22Rv1 (cell line): ENCODE measurements around the gene MDK.

Source experiments
- H3K27ac ChIP-seq: fragments of 450-650 bp; 2 replicates; pipeline ENCODE4 v1.5.1; 2017
- ZFX ChIP-seq: fragments of 450-650 bp; IDR thresholded peaks from 2 replicates; pipeline ENCODE4 v1.6.1; 2017; ENCODE audit warnings: antibody characterized with exemption, borderline replicate concordance
- TF ChIP-seq, protein P1 (sequence below): fragments of 450-650 bp; IDR thresholded peaks from 2 replicates; pipeline ENCODE4 v1.5.1; 2017; ENCODE audit warnings: mild to moderate bottlenecking

The MDK gene

DNA sequence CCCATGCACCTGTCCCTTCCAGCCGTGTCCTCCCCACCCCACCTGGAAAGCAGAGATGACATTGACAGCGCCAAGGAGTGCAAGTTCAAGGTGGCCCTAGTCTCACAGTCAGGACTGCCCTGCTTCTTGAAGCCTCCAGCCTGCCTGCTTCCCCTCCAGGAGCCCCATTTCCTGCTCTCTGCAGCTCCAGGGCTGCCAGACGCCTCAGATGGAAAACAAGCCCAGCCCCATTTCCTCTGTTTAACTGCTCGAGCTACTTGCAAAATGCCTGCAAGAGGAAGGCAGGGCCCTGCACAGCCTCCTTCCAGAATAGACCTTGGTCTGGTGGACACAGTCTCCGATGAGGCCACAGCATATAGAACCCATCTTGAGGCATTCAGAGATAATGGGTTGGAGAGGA is 39.2 kb upstream of the MDK start:
- peak overlapping the region; percentile 100 for H3K27ac ChIP-seq
- TF ChIP-seq, protein P1, sequence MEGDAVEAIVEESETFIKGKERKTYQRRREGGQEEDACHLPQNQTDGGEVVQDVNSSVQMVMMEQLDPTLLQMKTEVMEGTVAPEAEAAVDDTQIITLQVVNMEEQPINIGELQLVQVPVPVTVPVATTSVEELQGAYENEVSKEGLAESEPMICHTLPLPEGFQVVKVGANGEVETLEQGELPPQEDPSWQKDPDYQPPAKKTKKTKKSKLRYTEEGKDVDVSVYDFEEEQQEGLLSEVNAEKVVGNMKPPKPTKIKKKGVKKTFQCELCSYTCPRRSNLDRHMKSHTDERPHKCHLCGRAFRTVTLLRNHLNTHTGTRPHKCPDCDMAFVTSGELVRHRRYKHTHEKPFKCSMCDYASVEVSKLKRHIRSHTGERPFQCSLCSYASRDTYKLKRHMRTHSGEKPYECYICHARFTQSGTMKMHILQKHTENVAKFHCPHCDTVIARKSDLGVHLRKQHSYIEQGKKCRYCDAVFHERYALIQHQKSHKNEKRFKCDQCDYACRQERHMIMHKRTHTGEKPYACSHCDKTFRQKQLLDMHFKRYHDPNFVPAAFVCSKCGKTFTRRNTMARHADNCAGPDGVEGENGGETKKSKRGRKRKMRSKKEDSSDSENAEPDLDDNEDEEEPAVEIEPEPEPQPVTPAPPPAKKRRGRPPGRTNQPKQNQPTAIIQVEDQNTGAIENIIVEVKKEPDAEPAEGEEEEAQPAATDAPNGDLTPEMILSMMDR, result no peak
- TF ChIP-seq ZFX, result no peak

DNA sequence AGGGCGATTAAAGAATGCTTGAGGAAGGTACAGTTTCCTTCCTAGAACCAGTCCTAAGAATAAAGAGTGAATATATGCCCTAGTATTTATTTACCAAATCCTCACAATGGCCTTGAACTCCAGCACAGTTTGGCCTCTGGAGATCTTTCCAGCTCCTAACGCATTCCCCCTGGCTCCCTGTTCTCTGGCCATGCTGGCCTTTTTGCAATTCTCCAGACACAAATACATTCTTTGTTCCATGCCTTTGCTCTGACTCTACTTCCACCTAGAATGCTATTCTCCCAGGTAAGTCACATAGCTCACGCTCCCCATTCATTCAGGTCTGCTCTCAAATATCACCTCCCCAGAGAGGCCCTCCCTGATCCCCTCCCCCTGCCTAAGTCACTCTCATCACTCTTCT is 37.9 kb upstream of the MDK start:
- peak overlapping the region; percentile 100 for H3K27ac ChIP-seq

DNA sequence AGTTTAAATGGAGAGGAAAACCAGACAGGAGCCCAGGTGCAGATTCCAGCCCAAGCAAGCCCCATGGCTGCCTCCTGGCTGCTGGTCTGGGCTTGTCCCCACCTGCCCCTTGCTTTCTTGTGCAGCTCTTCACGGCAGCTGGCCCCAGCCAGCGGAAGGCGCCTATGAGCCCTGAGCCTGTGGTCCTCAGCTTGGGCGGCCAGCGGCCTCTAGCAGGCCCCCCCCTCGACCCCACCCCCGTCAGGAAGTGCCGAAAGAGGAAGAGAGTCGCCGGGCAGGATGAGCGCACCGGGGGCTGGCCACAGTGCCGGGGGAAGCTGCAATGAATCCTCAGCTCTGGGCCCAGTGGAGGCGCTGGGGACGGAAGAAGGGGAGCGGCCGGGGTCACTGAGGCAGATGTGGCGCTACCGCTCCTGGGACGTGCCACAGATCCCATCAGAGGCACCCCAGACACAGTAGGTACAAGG is 36.3 kb upstream of the MDK start:
- peak overlapping the region; percentile 100 for H3K27ac ChIP-seq

More for the DNA sequence above, 37.9 kb upstream of the MDK start:
- TF ChIP-seq, protein P1, result no peak
- no peak for TF ChIP-seq ZFX

DNA sequence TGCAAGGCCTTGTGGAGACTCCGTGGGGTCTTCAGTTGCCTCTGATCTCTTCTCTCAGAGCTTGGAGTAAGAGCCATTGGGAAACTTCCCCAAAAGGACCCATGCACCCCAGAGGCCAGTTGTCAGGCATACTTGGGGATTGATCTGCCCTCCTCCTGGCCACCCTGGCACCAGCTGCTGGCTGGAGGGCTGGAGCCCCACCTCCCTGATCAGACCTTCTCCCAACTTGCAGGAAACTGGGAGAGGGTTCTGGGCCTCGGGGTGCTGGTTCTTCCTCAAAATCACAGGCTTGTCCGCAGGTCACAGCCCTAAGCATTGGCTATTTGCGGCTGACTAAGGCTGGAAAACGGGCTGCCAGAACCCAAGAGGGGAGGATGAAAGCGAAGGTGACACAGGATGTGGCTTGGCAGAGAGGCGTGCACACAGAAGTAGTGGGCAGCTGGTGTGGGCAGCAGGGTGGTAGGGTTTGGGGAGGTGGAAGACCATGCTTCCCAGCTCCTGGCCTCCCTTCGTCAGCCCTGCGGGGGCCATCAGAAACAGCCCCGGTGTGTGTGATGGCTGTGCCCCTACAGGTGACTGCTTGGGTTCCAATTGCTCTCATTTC is 35.5 kb upstream of the MDK start:
- TF ChIP-seq ZFX, result no peak
- TF ChIP-seq, protein P1, result no peak
- H3K27ac ChIP-seq, result no peak overlapping the region

More for the DNA sequence above, 36.3 kb upstream of the MDK start:
- no peak for TF ChIP-seq ZFX
- TF ChIP-seq, protein P1, result no peak

DNA sequence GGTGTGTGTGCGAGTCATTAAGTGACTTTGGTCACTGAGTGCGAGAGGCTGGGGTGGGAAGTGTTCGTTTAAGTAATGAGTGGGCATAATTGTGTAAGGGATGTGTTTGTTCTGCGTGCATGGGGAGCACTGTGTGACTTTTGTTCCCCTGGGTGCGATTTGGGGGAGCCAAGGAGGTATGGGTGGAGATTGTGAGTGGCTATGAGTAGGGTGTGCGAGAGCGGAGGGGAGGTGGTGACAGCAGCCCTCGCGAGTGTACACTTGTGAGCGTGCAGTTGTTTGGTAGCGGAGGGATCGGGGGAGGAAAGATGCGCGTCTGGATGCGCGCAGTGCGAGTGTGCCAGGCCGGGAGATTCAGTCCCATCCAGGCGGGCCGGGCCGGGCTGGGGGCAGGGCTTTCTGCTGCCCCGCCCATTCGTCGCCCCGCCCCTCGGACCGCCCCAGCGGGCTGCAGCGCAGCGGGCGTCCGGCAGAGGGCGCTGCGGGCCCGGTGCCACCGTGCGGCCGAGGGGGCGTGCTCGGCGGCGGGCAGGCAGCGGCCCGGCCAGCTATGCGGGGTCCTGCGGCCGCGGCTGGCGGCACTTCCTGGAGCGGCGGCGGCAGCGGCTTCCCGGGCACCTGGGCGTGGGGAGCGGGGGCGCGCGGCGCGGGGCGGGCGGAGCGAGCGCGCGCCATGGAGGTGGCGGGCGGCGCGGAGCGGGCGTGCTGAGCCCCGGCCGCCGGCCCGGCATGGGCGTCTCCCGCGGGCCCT is 34.4 kb upstream of the MDK start, which contains the start of gene DGKZ:
TSS of gene DGKZ (plus strand) at position 578 of the 751 bp plus-strand sequence. CDS start 197 bp downstream, outside the sequence.
- TF ChIP-seq, protein P1, result peak; percentile 99
- no peak for TF ChIP-seq ZFX
- peak within 1 kb of the TSS; percentile 68 for H3K27ac ChIP-seq

DNA sequence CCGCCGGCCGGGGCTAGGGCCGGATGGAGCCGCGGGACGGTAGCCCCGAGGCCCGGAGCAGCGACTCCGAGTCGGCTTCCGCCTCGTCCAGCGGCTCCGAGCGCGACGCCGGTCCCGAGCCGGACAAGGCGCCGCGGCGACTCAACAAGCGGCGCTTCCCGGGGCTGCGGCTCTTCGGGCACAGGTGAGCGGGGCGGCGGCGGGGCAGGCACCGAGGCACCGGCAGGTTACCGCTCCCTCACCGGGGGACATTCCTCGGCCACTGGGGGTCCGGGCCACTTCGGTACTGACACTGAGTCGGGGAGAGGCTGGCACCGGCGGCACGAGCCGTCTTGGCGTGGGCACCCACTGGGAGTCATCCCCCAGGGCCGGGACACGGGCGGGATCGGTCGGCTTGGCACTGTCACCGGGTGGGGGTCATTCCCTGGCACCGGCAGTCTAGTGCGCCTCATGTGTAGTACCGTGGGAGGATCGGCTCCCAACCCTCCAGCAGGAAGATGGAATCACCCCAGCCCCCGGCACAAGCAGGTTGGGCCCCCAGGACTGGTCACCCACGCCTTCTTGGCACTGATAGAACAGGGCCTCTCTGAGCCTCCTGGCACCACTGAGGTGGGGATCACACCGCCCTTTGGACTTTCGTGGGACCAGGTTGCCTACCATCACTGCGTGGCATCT is 33.7 kb upstream of the MDK start:
- peak overlapping the region; percentile 68 for H3K27ac ChIP-seq
- TF ChIP-seq ZFX, result no peak
- TF ChIP-seq, protein P1, result no peak
